Measurements from ENCODE around the gene TLR1. TPM values are rescaled to one million over a fixed set of nuclear protein-coding genes. Genes with fewer than 3 reads are reported as not detected.

The TLR1 gene
- total RNA-seq, 3 donors from 2014 or later = 13.1 to 39.7 (median 18.7) TPM

GRCh38 chr4:38800366-38800765, 4.2 kb downstream of the TLR1 start:
- peaks cover 0 to 3% of the 10 kb centered on the region in 2 donors for H3K4me1 ChIP-seq
- H3K9me3 ChIP-seq = peaks cover 0 to 12% of the 10 kb centered on the region in 2 donors
- no peak overlapping the region for H3K4me3 ChIP-seq
- intact Hi-C loops (cut with DNase I; ENCODE audit: low total_unique reads) = no loop called here
- H3K27me3 ChIP-seq = no peaks in the 10 kb centered on the region
- no peak for DNase-seq (ENCODE audit: low spot score in 2 of 2)
- no peaks in the 10 kb centered on the region for H3K36me3 ChIP-seq
- TF ChIP-seq CTCF (IDR thresholded peaks at IDR 0.05) (no peak), POLR2AphosphoS5 (IDR thresholded peaks at IDR 0.05) (no peak), POLR2A (IDR thresholded peaks at IDR 0.05) (no peak)
- no peak overlapping the region for H3K27ac ChIP-seq

GRCh38 chr4:38795087-38795486, 9.5 kb downstream of the TLR1 start:
- intact Hi-C loops (cut with DNase I; ENCODE audit: low total_unique reads) = no loop called here

GRCh38 chr4:38794051-38794450, 10.5 kb downstream of the TLR1 start:
- Histone ChIP-seq H3K4me1 (no peaks in the 10 kb centered on the region), H3K9me3 (peaks cover 0 to 6% of the 10 kb centered on the region in 2 donors), H3K36me3 (no peaks in the 10 kb centered on the region), H3K27ac (no peak overlapping the region), H3K4me3 (no peak overlapping the region), H3K27me3 (no peaks in the 10 kb centered on the region)
- intact Hi-C loops (cut with DNase I; ENCODE audit: low total_unique reads) = no loop called here
- TF ChIP-seq CTCF (IDR thresholded peaks at IDR 0.05) (no peak), POLR2A (IDR thresholded peaks at IDR 0.05) (no peak), POLR2AphosphoS5 (IDR thresholded peaks at IDR 0.05) (no peak)
- DNase-seq (ENCODE audit: low spot score in 2 of 2) = no peak

More at GRCh38 chr4:38795087-38795486, 9.5 kb downstream of the TLR1 start:
- H3K27me3 ChIP-seq = no peaks in the 10 kb centered on the region
- H3K4me3 ChIP-seq = no peak overlapping the region
- H3K36me3 ChIP-seq = no peaks in the 10 kb centered on the region
- no peak for DNase-seq (ENCODE audit: low spot score in 2 of 2)
- TF ChIP-seq POLR2AphosphoS5 (IDR thresholded peaks at IDR 0.05) = no peak
- TF ChIP-seq CTCF (IDR thresholded peaks at IDR 0.05) = no peak
- no peak for TF ChIP-seq POLR2A (IDR thresholded peaks at IDR 0.05)
- H3K4me1 ChIP-seq = no peaks in the 10 kb centered on the region
- no peak overlapping the region for H3K27ac ChIP-seq
- H3K9me3 ChIP-seq = peaks cover 0 to 6% of the 10 kb centered on the region in 2 donors

GRCh38 chr4:38791010-38791409, 13.6 kb downstream of the TLR1 start:
- peaks cover 0 to 6% of the 10 kb centered on the region in 2 donors for H3K9me3 ChIP-seq
- no peak overlapping the region for H3K27ac ChIP-seq
- DNase-seq (ENCODE audit: low spot score in 2 of 2) = no peak
- TF ChIP-seq POLR2A (IDR thresholded peaks at IDR 0.05) (no peak), POLR2AphosphoS5 (IDR thresholded peaks at IDR 0.05) (no peak), CTCF (IDR thresholded peaks at IDR 0.05) (no peak)
- H3K4me1 ChIP-seq = no peaks in the 10 kb centered on the region
- H3K4me3 ChIP-seq = no peak overlapping the region
- no peaks in the 10 kb centered on the region for H3K27me3 ChIP-seq
- H3K36me3 ChIP-seq = no peaks in the 10 kb centered on the region
- intact Hi-C loops (cut with DNase I; ENCODE audit: low total_unique reads) = no loop called here

GRCh38 chr4:38788317-38788716, 16.3 kb downstream of the TLR1 start:
- DNase-seq (ENCODE audit: low spot score in 2 of 2) = no peak
- TF ChIP-seq CTCF (IDR thresholded peaks at IDR 0.05) = no peak
- H3K9me3 ChIP-seq = peaks cover 0 to under 1% of the 10 kb centered on the region in 2 donors
- H3K27me3 ChIP-seq = no peaks in the 10 kb centered on the region
- H3K4me3 ChIP-seq = no peak overlapping the region
- intact Hi-C loops (cut with DNase I; ENCODE audit: low total_unique reads) = no loop called here
- H3K4me1 ChIP-seq = no peaks in the 10 kb centered on the region
- H3K36me3 ChIP-seq = no peaks in the 10 kb centered on the region
- H3K27ac ChIP-seq = no peak overlapping the region

Data from breast epithelium (tissue), 4 donors.